NOMO-1 treated with DMSO at 0.1 percent for 48 hours (cell line): Measurements from ENCODE around the gene SRSF12.

Experiments
- DNase-seq: peaks from one replicate; lab custom pipeline; 2025; ENCODE audit not compliant: unreplicated experiment; lab: John Stamatoyannopoulos, UW

SRSF12 gene

GRCh38 chr6:89131599-89131998 lies 13.7 kb upstream of the SRSF12 start:
- no peak for DNase-seq

- peak; percentile 11 for DNase-seq
These were observed 10.4 kb upstream of the SRSF12 start for GRCh38 chr6:89128256-89128671.

GRCh38 chr6:89122625-89123024 lies 4.8 kb upstream of the SRSF12 start:
- DNase-seq: peak; percentile 39

GRCh38 chr6:89121934-89122333 lies 4.1 kb upstream of the SRSF12 start:
- DNase-seq: no peak

GRCh38 chr6:89120371-89120770 lies 2.5 kb upstream of the SRSF12 start:
- no peak for DNase-seq

GRCh38 chr6:89118931-89119330 lies 1.1 kb upstream of the SRSF12 start:
- no peak for DNase-seq

- DNase-seq: no peak
These were observed 1.2 kb downstream of the SRSF12 start for GRCh38 chr6:89116702-89117101.

DNA sequence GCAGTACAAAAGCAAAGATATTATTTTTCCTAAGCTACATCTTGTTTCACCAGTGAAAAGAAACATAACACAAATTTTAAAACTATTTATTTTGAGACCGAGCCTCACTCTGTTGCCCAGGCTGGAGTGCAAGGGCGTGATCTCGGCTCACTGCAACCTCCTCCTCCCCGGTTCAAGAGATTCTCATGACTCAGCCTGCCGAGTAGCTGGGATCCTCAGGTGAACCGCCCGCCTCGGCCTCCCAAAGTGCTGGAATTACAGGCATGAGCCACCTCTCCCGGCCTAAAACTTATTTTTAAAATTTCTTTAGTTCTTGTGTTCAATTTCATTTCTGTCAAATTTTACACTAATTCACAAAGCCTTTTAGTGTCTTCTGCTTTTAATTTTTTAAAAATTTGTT lies 5.9 kb downstream of the SRSF12 start:
- no peak for DNase-seq

GRCh38 chr6:89110284-89110683 lies 7.6 kb downstream of the SRSF12 start:
- no peak for DNase-seq

- no peak for DNase-seq
These were observed 17.8 kb downstream of the SRSF12 start for GRCh38 chr6:89100114-89100513.

GRCh38 chr6:89098461-89098860 lies 19.4 kb downstream of the SRSF12 start:
- DNase-seq: no peak

- DNase-seq: no peak
These were observed 30.0 kb downstream of the SRSF12 start for GRCh38 chr6:89087881-89088280.

- no peak for DNase-seq
These were observed 32.3 kb downstream of the SRSF12 start for GRCh38 chr6:89085409-89086205.

DNA sequence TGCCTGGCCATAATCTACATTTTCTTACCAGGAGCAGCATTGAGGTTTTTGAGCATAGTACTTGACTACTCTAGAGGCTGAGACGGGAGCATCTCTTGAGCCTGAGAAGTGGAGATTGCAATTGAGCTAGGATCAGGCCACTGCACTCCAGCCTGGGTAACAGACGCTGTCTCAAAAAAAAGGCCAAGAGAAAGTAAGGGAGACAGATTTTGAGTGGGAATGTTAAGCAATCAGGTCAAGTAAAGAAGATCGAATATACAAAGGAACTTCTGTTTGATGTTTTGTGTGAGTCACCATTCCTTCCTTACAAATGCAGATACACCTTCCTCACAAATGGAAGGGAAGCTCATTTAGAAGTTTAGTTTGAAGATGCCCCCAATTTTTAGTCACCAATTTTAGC lies 32.9 kb downstream of the SRSF12 start:
- no peak for DNase-seq

- DNase-seq: no peak
These were observed 33.3 kb downstream of the SRSF12 start for GRCh38 chr6:89084542-89084941.

DNA sequence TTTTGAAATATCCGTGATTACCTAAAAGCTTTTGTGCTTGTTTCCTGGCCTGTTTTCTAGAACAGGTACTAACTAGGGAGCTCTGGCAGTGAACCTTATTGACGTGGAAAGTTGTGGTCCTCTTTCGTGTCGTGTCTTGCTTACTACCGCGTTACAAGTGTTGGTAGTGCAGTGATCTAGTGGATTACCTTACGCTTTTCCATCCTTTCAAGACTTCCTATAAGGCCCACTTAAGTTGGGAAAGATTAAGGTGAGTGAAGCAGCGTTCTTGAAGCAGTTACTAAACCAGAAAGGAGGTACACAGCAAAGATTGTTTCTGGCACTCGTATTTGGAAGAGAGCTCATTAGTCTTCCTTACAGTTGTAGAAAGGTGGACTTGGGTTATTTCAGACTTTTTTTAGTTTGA lies 35.4 kb downstream of the SRSF12 start:
- DNase-seq: peak; percentile 4

GRCh38 chr6:89081423-89082322 lies 36.2 kb downstream of the SRSF12 start:
- peak; percentile 95 for DNase-seq

DNA sequence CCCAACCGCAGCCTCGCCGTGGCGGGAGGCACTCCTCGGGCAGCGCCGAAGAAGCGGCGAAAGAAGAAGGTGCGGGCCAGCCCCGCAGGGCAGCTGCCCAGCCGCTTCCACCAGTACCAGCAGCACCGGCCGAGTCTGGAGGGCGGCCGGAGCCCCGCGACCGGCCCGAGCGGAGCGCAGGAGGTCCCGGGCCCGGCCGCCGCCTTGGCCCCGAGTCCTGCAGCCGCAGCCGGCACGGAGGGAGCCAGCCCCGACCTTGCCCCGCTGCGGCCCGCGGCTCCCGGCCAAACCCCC lies 36.8 kb downstream of the SRSF12 start:
- DNase-seq: no peak

DNA sequence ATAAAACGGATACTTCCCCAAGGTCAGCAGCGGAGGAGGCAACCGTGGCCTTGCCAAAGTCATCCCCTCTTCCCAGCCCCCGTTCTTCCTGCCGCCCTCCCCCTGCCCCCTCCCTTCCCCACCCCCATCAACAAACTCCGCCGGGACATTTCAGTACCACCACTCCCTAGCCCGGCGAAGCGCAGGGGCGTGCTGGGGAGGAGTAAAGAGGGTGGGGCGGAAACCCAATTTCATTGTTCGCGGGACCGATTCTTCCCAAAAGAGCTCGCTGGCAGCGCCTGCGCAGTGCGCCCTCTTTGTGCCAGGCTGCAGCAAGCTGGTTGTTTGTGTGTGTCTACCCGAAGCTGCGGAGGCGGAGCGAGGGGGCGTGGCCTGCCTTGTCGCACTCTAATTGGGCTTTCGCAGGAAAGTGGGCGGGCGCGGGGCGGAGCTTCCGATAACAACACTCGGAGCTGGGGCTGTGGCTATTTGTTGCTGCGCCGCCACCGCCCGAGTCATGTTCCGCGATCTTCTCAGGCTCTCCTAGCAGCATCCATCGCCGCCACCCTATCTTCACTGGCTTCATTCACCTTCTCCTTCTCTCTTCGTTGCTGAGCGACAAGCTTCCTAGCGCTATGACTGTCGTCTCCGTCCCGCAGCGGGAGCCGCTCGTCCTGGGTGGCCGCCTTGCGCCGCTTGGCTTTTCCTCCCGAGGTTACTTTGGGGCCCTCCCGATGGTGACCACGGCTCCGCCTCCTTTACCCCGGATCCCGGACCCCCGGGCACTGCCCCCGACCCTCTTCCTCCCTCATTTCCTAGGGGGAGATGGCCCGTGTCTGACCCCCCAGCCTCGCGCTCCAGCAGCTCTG lies 37.4 kb downstream of the SRSF12 start, which contains the start of gene PNRC1:
Gene PNRC1 (plus strand): TSS at position 471 of the 848 bp plus-strand sequence. CDS start 144 bp downstream, at position 615.
- DNase-seq: peak; percentile 97

DNA sequence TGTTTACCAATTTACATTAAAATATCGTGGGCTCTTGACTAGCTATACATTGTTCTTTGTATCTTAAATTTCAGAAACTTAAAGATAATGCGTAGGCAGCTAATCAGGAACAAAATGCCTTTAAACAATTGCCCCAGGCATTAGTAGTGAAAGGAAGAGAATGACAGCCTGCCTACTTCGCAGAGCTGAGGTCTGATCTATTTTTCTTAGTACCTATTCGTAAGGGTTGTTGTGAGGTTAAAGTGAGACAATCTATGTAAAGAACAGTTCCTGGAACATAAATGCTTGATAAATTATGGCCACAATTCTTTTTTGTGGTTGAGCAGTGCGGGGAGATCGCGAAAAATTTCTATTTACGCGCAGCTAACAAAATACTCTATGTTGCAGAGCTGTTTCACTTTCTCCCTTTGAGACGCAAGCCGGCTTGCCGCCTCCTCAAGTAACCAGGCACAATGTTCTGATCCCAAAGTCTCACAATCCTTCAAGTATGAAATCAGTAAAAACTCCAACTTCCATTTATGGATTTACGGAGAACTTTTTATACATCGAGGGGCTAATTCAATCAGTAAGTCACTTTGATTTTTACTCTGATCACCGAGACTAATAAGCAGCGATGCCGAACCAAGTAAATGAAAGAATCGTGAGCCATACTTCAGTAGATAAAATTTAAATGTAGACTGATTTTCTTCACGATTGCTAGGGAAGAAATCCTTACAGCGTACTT lies 38.2 kb downstream of the SRSF12 start:
- DNase-seq: peak; percentile 52

DNA sequence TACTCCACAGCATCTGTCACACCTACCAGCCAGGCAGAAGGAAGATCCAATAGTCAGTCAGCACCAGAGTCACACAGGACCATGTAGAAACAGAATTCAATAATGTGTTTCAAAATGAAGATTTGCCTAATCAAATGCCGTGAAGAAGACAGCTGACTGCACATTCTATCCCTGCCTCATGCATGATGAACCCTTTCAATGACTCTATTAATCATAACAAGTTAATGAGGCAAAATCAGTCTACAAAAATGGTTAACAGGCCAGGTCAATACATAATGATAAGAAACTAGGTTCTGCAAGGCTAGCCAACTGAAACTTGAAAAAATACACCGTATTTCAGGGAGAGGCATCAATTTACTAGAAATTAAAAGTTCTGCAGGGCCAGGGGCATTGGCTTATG lies 44.0 kb downstream of the SRSF12 start:
- no peak for DNase-seq
